Measurements from ENCODE around the gene LSS. TPM values are rescaled to one million over a fixed set of nuclear protein-coding genes. Genes with fewer than 3 reads are reported as not detected.

The LSS gene
- total and polyA plus RNA-seq, 8 donors: 34.9 to 184 (median 54.5) TPM

DNA sequence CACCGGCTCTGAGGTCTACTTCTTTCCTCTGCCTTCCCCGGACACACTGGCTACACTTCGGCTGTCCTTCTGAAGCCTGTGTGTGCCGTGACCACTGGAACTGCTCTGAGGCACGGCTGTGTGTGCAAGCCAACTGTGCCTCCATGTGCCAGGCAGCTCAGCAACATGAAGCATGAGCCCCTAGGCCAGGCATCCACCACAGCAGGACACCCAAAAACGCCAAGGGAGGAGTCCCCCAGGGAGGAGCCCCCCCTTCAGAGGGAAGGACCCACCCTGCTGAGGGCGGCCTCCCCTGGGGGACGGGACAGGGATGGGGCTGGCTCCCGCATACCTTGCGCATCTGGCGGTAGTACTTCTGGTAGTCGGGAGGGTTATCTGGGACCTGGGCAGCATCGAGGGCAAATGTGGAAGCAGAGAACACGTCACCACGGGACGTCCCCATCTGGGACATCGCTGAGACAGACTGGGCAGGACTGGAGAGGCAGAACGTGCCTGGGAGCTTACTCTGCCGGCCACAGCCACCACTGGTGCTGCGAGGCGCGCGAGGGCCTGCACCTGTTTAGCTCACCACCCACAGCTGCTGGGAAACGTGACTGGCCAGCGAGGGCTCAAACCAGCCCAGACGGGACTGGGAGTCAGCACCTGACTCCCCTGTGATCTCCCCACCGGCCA lies 20.5 kb downstream of the LSS start:
- ATAC-seq: no peak

DNA sequence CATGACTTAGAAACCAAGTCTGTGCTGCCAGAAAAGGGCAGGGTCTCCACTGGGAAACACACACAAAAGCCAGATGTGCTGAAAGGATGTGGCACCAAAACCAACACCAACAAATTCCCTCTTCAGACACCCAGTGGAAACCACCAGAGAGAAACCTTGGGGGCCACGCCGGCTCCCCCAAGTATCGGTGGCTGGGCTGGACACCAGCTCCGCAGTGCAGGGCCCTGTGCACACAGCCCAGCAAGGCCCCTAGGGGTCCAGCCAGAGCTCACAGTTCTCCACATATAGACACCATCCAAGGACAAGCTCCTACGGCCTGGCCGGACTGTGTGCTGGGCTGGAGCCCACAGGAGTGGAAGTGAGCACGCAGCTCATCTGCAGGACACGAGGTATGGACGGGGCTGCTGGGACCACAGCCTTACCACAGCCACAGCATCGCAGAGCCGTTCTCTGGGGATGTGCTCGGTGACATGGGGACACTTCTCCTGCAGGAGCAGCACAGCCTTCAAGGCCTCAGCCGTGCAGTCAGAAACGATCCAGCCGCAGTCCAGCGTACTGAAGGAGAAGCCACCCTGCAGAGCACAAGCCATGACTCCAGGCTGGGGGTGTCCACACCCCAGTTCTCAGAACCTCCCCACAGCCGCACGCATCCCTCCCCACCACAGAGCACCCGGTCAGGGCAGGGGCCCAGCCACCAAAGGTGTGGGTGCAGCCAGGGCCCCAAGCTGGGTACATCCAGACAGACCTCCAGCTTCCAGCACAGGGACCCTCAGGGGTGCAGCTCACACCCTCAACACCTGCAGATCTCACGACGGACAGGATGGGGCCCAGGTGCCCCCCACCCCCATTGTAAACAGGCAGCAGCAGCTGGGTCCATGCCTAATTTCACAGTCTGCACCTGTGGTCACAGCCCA lies 21.3 kb downstream of the LSS start:
- H3K4me3 ChIP-seq: no peak overlapping the region
- no peaks in the 10 kb centered on the region for H3K27me3 ChIP-seq
- TF ChIP-seq, protein P1, sequence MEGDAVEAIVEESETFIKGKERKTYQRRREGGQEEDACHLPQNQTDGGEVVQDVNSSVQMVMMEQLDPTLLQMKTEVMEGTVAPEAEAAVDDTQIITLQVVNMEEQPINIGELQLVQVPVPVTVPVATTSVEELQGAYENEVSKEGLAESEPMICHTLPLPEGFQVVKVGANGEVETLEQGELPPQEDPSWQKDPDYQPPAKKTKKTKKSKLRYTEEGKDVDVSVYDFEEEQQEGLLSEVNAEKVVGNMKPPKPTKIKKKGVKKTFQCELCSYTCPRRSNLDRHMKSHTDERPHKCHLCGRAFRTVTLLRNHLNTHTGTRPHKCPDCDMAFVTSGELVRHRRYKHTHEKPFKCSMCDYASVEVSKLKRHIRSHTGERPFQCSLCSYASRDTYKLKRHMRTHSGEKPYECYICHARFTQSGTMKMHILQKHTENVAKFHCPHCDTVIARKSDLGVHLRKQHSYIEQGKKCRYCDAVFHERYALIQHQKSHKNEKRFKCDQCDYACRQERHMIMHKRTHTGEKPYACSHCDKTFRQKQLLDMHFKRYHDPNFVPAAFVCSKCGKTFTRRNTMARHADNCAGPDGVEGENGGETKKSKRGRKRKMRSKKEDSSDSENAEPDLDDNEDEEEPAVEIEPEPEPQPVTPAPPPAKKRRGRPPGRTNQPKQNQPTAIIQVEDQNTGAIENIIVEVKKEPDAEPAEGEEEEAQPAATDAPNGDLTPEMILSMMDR (IDR thresholded peaks at IDR 0.05): no peak
- peaks cover 0 to 99% of the 10 kb centered on the region in 2 donors for H3K36me3 ChIP-seq
- intact Hi-C loops (cut with DNase I): no loop called here
- ATAC-seq: no peak
- DNase-seq: peak in 1 of 4 donors; percentile 71
- no peaks in the 10 kb centered on the region for H3K4me1 ChIP-seq
- H3K9me3 ChIP-seq: no peaks in the 10 kb centered on the region
- no peak overlapping the region for H3K27ac ChIP-seq

More for the DNA sequence above, 20.5 kb downstream of the LSS start:
- H3K36me3 ChIP-seq: peaks cover 0 to 99% of the 10 kb centered on the region in 2 donors
- no peak overlapping the region for H3K27ac ChIP-seq
- intact Hi-C loops (cut with DNase I): no loop called here
- TF ChIP-seq, protein P1 (IDR thresholded peaks at IDR 0.05): no peak
- no peaks in the 10 kb centered on the region for H3K27me3 ChIP-seq
- no peak overlapping the region for H3K4me3 ChIP-seq
- peak in 1 of 4 donors; percentile 68 for DNase-seq
- H3K9me3 ChIP-seq: no peaks in the 10 kb centered on the region
- no peaks in the 10 kb centered on the region for H3K4me1 ChIP-seq

DNA sequence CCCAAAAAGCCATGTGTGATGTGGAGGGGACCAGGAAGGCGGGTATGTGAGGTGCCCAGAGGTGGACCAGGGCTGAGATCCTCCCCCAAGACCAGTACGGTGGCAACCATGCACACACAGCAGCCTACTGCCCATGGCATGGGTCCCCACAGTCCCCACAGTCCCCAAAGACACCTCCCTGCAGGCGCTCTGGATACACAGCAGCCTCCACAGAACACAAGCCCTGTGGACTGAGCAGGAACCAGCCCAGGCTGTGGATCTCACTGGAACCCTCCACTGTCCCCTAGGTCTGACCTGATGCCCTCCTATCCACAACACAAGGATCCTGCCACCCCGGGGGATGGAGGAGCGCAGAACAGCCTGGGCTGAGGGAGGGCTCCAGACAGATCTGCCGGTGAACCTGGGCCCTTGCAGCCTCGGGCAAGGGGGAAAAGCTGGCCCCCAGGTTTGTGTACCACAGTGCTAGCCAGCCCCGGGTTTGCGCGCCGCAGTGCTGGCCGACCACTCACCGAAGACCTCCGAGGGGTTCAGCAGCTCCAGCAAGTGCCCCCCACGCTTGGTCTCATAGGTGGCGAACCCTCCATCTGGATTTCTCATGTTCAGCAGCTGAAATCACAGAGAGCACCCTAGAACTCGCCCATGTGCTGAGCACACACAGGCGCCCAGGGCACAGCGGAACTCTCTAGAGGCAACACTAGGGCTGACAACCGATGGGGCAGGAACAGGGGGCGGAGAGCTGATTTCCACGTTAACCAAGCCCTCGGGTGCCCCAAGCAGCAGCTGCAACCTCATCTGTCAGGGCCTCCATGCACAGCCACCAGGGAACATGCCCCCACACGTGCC lies 22.2 kb downstream of the LSS start:
- peaks cover 0 to 91% of the 10 kb centered on the region in 2 donors for H3K36me3 ChIP-seq
- no peaks in the 10 kb centered on the region for H3K9me3 ChIP-seq
- ATAC-seq (no peak), DNase-seq (no peak)
- no peak overlapping the region for H3K4me3 ChIP-seq
- no peaks in the 10 kb centered on the region for H3K4me1 ChIP-seq
- intact Hi-C loops (cut with DNase I): no loop called here
- TF ChIP-seq, protein P1 (IDR thresholded peaks at IDR 0.05): no peak
- no peaks in the 10 kb centered on the region for H3K27me3 ChIP-seq
- H3K27ac ChIP-seq: no peak overlapping the region

DNA sequence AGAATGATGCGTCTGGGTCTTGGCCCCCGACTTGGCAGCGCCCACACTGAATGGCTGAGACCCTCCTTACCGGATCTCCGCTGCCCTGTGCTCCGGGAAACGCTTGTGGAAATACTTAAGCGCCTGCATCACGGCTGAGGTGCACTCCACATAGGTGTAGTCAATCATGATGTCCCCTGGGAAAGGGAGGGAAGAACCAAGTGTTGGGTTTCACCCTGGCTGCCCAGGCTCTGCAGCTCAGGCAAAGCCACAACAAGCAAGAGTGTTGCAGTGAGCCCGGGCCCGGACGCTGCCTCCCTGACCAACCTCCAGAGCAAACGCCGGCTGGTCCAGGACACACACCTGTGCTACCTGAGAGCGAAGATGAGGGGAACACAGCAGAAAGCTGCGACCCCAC lies 22.8 kb downstream of the LSS start:
- no peak overlapping the region for H3K27ac ChIP-seq
- DNase-seq: no peak
- peaks cover 0 to 85% of the 10 kb centered on the region in 2 donors for H3K36me3 ChIP-seq
- no peak for ATAC-seq
- no peaks in the 10 kb centered on the region for H3K9me3 ChIP-seq
- no peaks in the 10 kb centered on the region for H3K27me3 ChIP-seq
- intact Hi-C loops (cut with DNase I): no loop called here
- TF ChIP-seq, protein P1 (IDR thresholded peaks at IDR 0.05): no peak
- no peaks in the 10 kb centered on the region for H3K4me1 ChIP-seq
- H3K4me3 ChIP-seq: no peak overlapping the region

All from left lung (tissue), 10 donors.